B cell (primary cell): ENCODE data around the gene MOK.

Source experiments
- EZH2 ChIP-seq: IDR thresholded peaks from 2 replicates; pipeline ENCODE4 v1.6.1; 2012; ENCODE audit warnings: borderline replicate concordance, low read depth, mild to moderate bottlenecking, moderate library complexity, low read length; ENCODE audit not compliant: insufficient read depth, poor library complexity, severe bottlenecking
- TF ChIP-seq, protein P1 (sequence below): fragments of 200-600 bp; IDR thresholded peaks from one replicate; pipeline ENCODE4 v1.8.0; 2022; ENCODE audit warnings: antibody characterized with exemption, mild to moderate bottlenecking

DNA sequence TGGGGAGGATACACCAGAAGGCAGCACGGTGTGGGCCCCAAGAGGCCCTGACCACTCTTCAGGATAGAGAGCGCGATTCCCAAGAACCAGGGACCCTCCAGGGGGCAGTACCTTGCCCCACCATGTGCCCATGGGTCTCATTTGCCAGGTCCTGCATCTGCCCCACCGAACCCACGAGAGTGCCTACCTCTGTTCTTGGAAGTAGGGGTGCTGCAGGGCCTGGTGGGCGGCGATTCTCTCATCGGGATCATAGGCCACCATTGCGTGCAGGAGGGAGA is 72.7 kb downstream of the MOK start:
- TF ChIP-seq, protein P1, sequence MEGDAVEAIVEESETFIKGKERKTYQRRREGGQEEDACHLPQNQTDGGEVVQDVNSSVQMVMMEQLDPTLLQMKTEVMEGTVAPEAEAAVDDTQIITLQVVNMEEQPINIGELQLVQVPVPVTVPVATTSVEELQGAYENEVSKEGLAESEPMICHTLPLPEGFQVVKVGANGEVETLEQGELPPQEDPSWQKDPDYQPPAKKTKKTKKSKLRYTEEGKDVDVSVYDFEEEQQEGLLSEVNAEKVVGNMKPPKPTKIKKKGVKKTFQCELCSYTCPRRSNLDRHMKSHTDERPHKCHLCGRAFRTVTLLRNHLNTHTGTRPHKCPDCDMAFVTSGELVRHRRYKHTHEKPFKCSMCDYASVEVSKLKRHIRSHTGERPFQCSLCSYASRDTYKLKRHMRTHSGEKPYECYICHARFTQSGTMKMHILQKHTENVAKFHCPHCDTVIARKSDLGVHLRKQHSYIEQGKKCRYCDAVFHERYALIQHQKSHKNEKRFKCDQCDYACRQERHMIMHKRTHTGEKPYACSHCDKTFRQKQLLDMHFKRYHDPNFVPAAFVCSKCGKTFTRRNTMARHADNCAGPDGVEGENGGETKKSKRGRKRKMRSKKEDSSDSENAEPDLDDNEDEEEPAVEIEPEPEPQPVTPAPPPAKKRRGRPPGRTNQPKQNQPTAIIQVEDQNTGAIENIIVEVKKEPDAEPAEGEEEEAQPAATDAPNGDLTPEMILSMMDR, result no peak
- TF ChIP-seq EZH2, result no peak
